ENCODE measurements around the gene PLEKHA5.

The PLEKHA5 gene

GRCh38 chr12:19234171-19234704, 104.7 kb downstream of the PLEKHA5 start:
- Histone ChIP-seq H3K4me1 (ENCODE audit: control insufficient read depth, insufficient read depth, low read length) (peaks cover 47% of the 10 kb centered on the region), H3K27ac (ENCODE audit: low read depth, low read length) (no peak overlapping the region), H3K27me3 (ENCODE audit: control insufficient read depth, insufficient read depth, low read length) (no peaks in the 10 kb centered on the region), H3K9ac (ENCODE audit: low read depth, low read length) (no peak overlapping the region), H3K36me3 (ENCODE audit: control insufficient read depth, insufficient read depth, low read length) (peaks cover 3% of the 10 kb centered on the region; the same call in 1 of the 2 replicates), H3K9me3 (ENCODE audit: control insufficient read depth, insufficient read depth, low read length) (peaks cover 8% of the 10 kb centered on the region; the same call in 1 of the 2 replicates), H3K4me3 (ENCODE audit: low read depth, low read length) (no peak overlapping the region)

GRCh38 chr12:19234981-19235871, 105.7 kb downstream of the PLEKHA5 start:
- Histone ChIP-seq H3K27ac (ENCODE audit: low read depth, low read length) (no peak overlapping the region), H3K4me3 (ENCODE audit: low read depth, low read length) (no peak overlapping the region), H3K9me3 (ENCODE audit: control insufficient read depth, insufficient read depth, low read length) (peaks cover 5% of the 10 kb centered on the region; the same call in 1 of the 2 replicates), H3K36me3 (ENCODE audit: control insufficient read depth, insufficient read depth, low read length) (peaks cover 3% of the 10 kb centered on the region; the same call in 1 of the 2 replicates), H3K4me1 (ENCODE audit: control insufficient read depth, insufficient read depth, low read length) (peaks cover 53% of the 10 kb centered on the region), H3K27me3 (ENCODE audit: control insufficient read depth, insufficient read depth, low read length) (no peaks in the 10 kb centered on the region), H3K9ac (ENCODE audit: low read depth, low read length) (no peak overlapping the region; the same call in 1 of the 2 replicates)

GRCh38 chr12:19236656-19237055, 107.1 kb downstream of the PLEKHA5 start:
- H3K9ac ChIP-seq (ENCODE audit: low read depth, low read length) = no peak overlapping the region
- H3K4me1 ChIP-seq (ENCODE audit: control insufficient read depth, insufficient read depth, low read length) = peaks cover 53% of the 10 kb centered on the region
- H3K27me3 ChIP-seq (ENCODE audit: control insufficient read depth, insufficient read depth, low read length) = no peaks in the 10 kb centered on the region
- no peaks in the 10 kb centered on the region for H3K9me3 ChIP-seq (ENCODE audit: control insufficient read depth, insufficient read depth, low read length)
- H3K27ac ChIP-seq (ENCODE audit: low read depth, low read length) = no peak overlapping the region
- H3K4me3 ChIP-seq (ENCODE audit: low read depth, low read length) = no peak overlapping the region
- H3K36me3 ChIP-seq (ENCODE audit: control insufficient read depth, insufficient read depth, low read length) = no peaks in the 10 kb centered on the region

- Histone ChIP-seq H3K9ac (ENCODE audit: low read depth, low read length) (no peak overlapping the region), H3K36me3 (ENCODE audit: control insufficient read depth, insufficient read depth, low read length) (no peaks in the 10 kb centered on the region), H3K4me1 (ENCODE audit: control insufficient read depth, insufficient read depth, low read length) (peaks cover 39% of the 10 kb centered on the region)
These were observed 109.0 kb downstream of the PLEKHA5 start for GRCh38 chr12:19238540-19238939.

GRCh38 chr12:19239102-19239501, 109.6 kb downstream of the PLEKHA5 start:
- peak overlapping the region; percentile 8 for H3K27ac ChIP-seq (ENCODE audit: low read depth, low read length)
- no peaks in the 10 kb centered on the region for H3K36me3 ChIP-seq (ENCODE audit: control insufficient read depth, insufficient read depth, low read length)
- peaks cover 34% of the 10 kb centered on the region for H3K4me1 ChIP-seq (ENCODE audit: control insufficient read depth, insufficient read depth, low read length)
- H3K9me3 ChIP-seq (ENCODE audit: control insufficient read depth, insufficient read depth, low read length) = no peaks in the 10 kb centered on the region
- H3K9ac ChIP-seq (ENCODE audit: low read depth, low read length) = no peak overlapping the region
- no peaks in the 10 kb centered on the region for H3K27me3 ChIP-seq (ENCODE audit: control insufficient read depth, insufficient read depth, low read length)
- H3K4me3 ChIP-seq (ENCODE audit: low read depth, low read length) = no peak overlapping the region

More at GRCh38 chr12:19238540-19238939, 109.0 kb downstream of the PLEKHA5 start:
- Histone ChIP-seq H3K27ac (ENCODE audit: low read depth, low read length) (no peak overlapping the region), H3K27me3 (ENCODE audit: control insufficient read depth, insufficient read depth, low read length) (no peaks in the 10 kb centered on the region), H3K9me3 (ENCODE audit: control insufficient read depth, insufficient read depth, low read length) (no peaks in the 10 kb centered on the region), H3K4me3 (ENCODE audit: low read depth, low read length) (no peak overlapping the region)

GRCh38 chr12:19239616-19240234, 110.2 kb downstream of the PLEKHA5 start:
- H3K27me3 ChIP-seq (ENCODE audit: control insufficient read depth, insufficient read depth, low read length) = no peaks in the 10 kb centered on the region
- no peaks in the 10 kb centered on the region for H3K36me3 ChIP-seq (ENCODE audit: control insufficient read depth, insufficient read depth, low read length)
- H3K4me1 ChIP-seq (ENCODE audit: control insufficient read depth, insufficient read depth, low read length) = peaks cover 28% of the 10 kb centered on the region
- no peak overlapping the region for H3K4me3 ChIP-seq (ENCODE audit: low read depth, low read length)
- no peak overlapping the region for H3K9ac ChIP-seq (ENCODE audit: low read depth, low read length)
- H3K27ac ChIP-seq (ENCODE audit: low read depth, low read length) = no peak overlapping the region
- no peaks in the 10 kb centered on the region for H3K9me3 ChIP-seq (ENCODE audit: control insufficient read depth, insufficient read depth, low read length)

GRCh38 chr12:19242581-19242980, 113.0 kb downstream of the PLEKHA5 start:
- no peak overlapping the region for H3K4me3 ChIP-seq (ENCODE audit: low read depth, low read length)
- H3K9me3 ChIP-seq (ENCODE audit: control insufficient read depth, insufficient read depth, low read length) = no peaks in the 10 kb centered on the region
- H3K4me1 ChIP-seq (ENCODE audit: control insufficient read depth, insufficient read depth, low read length) = peaks cover 15% of the 10 kb centered on the region
- H3K27ac ChIP-seq (ENCODE audit: low read depth, low read length) = no peak overlapping the region
- no peaks in the 10 kb centered on the region for H3K27me3 ChIP-seq (ENCODE audit: control insufficient read depth, insufficient read depth, low read length)
- no peaks in the 10 kb centered on the region for H3K36me3 ChIP-seq (ENCODE audit: control insufficient read depth, insufficient read depth, low read length)
- no peak overlapping the region for H3K9ac ChIP-seq (ENCODE audit: low read depth, low read length)

GRCh38 chr12:19243551-19243950, 114.0 kb downstream of the PLEKHA5 start:
- Histone ChIP-seq H3K36me3 (ENCODE audit: control insufficient read depth, insufficient read depth, low read length) (no peaks in the 10 kb centered on the region), H3K27ac (ENCODE audit: low read depth, low read length) (no peak overlapping the region), H3K4me1 (ENCODE audit: control insufficient read depth, insufficient read depth, low read length) (peaks cover 13% of the 10 kb centered on the region), H3K9ac (ENCODE audit: low read depth, low read length) (no peak overlapping the region), H3K9me3 (ENCODE audit: control insufficient read depth, insufficient read depth, low read length) (no peaks in the 10 kb centered on the region), H3K4me3 (ENCODE audit: low read depth, low read length) (no peak overlapping the region), H3K27me3 (ENCODE audit: control insufficient read depth, insufficient read depth, low read length) (no peaks in the 10 kb centered on the region)

GRCh38 chr12:19244312-19244711, 114.8 kb downstream of the PLEKHA5 start:
- Histone ChIP-seq H3K4me3 (ENCODE audit: low read depth, low read length) (no peak overlapping the region), H3K36me3 (ENCODE audit: control insufficient read depth, insufficient read depth, low read length) (no peaks in the 10 kb centered on the region), H3K27ac (ENCODE audit: low read depth, low read length) (no peak overlapping the region), H3K27me3 (ENCODE audit: control insufficient read depth, insufficient read depth, low read length) (no peaks in the 10 kb centered on the region), H3K9me3 (ENCODE audit: control insufficient read depth, insufficient read depth, low read length) (no peaks in the 10 kb centered on the region), H3K4me1 (ENCODE audit: control insufficient read depth, insufficient read depth, low read length) (peaks cover 5% of the 10 kb centered on the region), H3K9ac (ENCODE audit: low read depth, low read length) (no peak overlapping the region)

GRCh38 chr12:19245106-19245505, 115.6 kb downstream of the PLEKHA5 start:
- no peak overlapping the region for H3K27ac ChIP-seq (ENCODE audit: low read depth, low read length)
- H3K4me3 ChIP-seq (ENCODE audit: low read depth, low read length) = no peak overlapping the region
- H3K9ac ChIP-seq (ENCODE audit: low read depth, low read length) = no peak overlapping the region
- no peaks in the 10 kb centered on the region for H3K36me3 ChIP-seq (ENCODE audit: control insufficient read depth, insufficient read depth, low read length)
- H3K9me3 ChIP-seq (ENCODE audit: control insufficient read depth, insufficient read depth, low read length) = no peaks in the 10 kb centered on the region
- no peaks in the 10 kb centered on the region for H3K4me1 ChIP-seq (ENCODE audit: control insufficient read depth, insufficient read depth, low read length)
- no peaks in the 10 kb centered on the region for H3K27me3 ChIP-seq (ENCODE audit: control insufficient read depth, insufficient read depth, low read length)

- H3K4me3 ChIP-seq (ENCODE audit: low read depth, low read length) = no peak overlapping the region
- no peak overlapping the region for H3K27ac ChIP-seq (ENCODE audit: low read depth, low read length)
- H3K9me3 ChIP-seq (ENCODE audit: control insufficient read depth, insufficient read depth, low read length) = no peaks in the 10 kb centered on the region
- no peaks in the 10 kb centered on the region for H3K4me1 ChIP-seq (ENCODE audit: control insufficient read depth, insufficient read depth, low read length)
- H3K9ac ChIP-seq (ENCODE audit: low read depth, low read length) = no peak overlapping the region
- no peaks in the 10 kb centered on the region for H3K27me3 ChIP-seq (ENCODE audit: control insufficient read depth, insufficient read depth, low read length)
- no peaks in the 10 kb centered on the region for H3K36me3 ChIP-seq (ENCODE audit: control insufficient read depth, insufficient read depth, low read length)
These were observed 116.1 kb downstream of the PLEKHA5 start for GRCh38 chr12:19245666-19246065.

Data from HUES48 (cell line).